Lung microvascular endothelial cell (primary cell): ENCODE measurements around the gene CDK9. TPM values are rescaled to one million over a fixed set of nuclear protein-coding genes. Genes with fewer than 3 reads are reported as not detected.

Source experiments
- DNase-seq, 2 donors: peaks; one replicate each; pipeline versions ENCODE4 v3.0.0 to v3.0.0-alpha.2; 2010; ENCODE audit warnings: low read depth in 2 of 2
- total RNA-seq: library from RNA; depleted of rRNA; stranded (reverse); fragments of >200 nt; gene quantifications from 2 replicates; pipeline ENCODE4 v1.2.1, GENCODE V29; 2014

The CDK9 gene
- total RNA-seq, 1 donor from 2014 or later, result 70.0 TPM

DNA sequence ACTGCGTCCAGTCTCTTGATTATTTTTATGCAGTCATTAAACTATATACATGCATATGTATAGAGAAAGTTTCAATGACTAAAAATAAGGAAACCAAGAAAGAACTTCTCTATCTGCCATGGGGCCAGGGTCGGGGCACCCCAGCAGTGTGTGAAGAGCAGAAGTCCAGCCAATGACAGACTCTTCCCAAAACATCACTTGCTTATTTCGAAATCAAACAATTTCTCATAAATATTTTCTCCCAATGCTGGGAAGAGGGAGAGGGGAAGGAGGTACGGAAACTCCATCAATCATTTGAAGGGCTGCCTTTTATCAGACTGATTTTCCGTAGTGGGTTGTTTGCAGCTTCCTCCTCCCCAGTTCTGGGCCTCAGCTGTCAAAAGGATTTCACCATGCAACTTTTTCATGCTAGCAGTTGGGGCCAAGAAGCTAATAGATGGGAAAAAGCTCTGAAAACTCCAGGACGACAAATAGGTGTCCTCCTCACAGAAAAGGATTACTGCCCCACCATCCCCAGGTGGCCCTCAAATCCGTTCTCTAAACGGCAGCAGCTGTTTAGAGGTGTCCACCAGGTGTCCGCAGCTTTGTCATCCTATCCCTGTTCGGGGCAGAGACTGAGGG, 16.2 kb downstream of the CDK9 start:
- DNase-seq, result peak in 1 of 2 donors; percentile 73

- peak; percentile 90 to 91 for DNase-seq
Measured at GRCh38 chr9:127802576-127803443, 17.0 kb downstream of the CDK9 start, which contains the start of gene FPGS. FPGS (plus strand) TSS chr9:127802882; CDS start chr9:127802925, 43 bp downstream.

GRCh38 chr9:127803507-127804352, 17.9 kb downstream of the CDK9 start:
- DNase-seq, result no peak

DNA sequence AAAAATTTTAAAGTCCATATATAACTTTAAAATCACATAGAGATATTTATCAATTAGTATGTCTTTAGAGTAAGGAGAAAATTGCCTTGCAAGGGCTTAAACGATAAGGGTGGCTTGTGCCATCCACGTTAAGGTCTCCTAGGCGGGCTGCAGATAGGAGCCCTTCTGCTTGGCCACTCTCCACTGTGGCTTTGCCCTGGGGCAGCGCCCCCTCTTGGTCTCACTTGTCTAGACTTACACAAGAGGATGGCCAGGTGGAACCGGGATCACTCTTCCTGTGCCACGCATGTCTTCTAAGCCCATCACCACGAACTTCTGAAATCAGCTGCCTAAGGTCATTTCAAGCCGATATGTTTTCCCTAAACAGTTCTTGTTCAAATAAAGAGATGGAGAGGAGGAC, 19.8 kb downstream of the CDK9 start:
- peak; percentile 68 to 75 for DNase-seq

DNA sequence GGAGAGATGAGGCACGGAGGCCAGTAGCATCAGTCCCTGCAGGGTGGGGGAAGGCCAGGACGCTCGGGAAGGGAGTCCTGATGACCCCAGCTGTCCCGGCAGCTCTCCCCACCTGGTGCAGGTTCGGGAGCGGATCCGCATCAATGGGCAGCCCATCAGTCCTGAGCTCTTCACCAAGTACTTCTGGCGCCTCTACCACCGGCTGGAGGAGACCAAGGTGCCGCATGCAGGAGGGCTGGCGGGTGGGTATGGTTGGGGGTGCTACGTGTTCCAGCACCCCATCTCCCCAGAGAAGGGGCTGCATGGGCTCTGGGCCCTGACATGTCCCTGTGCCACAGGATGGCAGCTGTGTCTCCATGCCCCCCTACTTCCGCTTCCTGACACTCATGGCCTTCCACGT, 21.0 kb downstream of the CDK9 start:
- DNase-seq, result no peak

DNA sequence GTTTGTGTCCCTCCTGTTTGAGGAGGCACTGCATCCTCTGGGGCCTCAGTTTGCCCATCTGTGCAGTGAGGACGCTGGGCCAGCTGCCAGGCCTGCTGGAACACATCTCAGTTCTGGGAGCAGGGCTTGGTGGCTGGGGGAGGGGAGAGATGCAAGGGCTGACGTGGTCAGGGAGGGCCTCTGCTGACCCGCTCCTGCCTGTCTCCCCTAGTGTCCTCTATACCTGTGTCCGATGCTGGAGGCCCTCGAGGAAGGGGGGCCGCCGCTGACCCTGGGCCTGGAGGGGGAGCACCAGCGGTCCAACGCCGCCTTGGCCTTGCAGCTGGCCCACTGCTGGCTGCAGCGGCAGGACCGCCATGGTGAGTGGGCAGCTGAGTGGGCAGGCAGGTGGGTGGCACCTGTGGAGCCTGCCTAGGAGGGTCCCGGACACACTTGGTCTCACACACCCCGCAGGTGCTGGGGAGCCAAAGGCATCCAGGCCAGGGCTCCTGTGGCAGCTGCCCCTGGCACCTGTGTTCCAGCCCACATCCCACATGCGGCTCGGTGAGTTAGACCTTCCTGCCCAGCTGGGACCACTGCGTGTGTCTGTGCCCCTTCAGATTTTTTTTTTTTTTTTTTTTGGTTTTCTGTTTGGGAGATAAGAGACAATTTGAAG, 22.6 kb downstream of the CDK9 start:
- no peak for DNase-seq

GRCh38 chr9:127809002-127809539, 23.2 kb downstream of the CDK9 start:
- no peak for DNase-seq

DNA sequence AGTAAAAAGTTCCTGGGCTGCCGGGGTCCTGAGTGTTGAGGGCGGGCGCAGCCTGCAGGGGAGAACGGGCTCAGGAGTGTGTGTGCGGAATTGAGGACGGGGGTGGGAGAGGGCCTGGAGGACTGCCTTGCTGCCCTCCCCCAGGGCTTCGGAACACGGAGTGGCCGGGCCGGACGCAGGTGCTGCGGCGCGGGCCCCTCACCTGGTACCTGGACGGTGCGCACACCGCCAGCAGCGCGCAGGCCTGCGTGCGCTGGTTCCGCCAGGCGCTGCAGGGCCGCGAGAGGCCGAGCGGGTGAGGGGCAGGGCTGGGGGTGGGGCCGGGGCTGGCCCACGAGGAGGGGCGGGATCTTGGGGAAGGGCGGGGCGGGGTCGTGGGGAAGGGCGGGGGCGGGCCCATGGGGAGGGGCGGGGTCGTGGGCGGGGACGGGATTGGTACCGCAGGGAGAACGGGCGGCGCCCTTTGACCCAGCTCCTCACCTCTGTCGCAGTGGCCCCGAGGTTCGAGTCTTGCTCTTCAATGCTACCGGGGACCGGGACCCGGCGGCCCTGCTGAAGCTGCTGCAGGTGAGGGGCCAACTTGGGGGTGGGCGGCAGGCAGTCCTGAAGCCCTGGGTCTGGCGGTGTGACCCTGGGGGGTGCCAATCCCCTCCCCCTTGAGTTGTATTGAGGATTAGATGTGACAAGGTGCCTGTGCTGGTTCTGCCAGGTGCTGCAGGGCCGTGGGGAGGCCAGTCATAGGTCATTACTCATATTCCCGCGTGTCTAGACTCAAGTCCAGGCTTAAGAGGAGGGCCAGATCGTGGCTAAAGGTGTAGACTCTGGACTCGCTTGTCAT, 23.9 kb downstream of the CDK9 start:
- DNase-seq, result no peak

- DNase-seq, result no peak
Measured at GRCh38 chr9:127810378-127811187, 24.7 kb downstream of the CDK9 start.

DNA sequence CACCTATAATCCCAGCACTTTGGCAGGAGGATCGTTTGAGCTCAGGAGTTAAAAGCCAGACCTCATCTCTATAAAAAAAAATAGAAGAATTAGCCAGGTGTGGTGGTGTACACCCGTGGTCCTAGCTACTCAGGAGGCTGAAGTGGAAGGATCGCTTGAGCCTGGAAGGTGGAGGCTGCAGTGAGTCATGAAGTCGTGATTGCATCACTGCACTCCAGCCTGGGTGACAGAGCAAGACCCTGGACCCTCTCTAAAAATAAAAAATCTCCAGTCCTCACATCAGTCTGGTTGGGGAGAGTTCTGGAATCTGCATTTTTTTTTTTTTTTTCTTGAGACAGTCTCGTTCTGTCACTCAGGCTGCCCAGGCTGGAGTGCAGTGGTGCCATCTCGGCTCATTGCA, 26.2 kb downstream of the CDK9 start:
- DNase-seq, result no peak

DNA sequence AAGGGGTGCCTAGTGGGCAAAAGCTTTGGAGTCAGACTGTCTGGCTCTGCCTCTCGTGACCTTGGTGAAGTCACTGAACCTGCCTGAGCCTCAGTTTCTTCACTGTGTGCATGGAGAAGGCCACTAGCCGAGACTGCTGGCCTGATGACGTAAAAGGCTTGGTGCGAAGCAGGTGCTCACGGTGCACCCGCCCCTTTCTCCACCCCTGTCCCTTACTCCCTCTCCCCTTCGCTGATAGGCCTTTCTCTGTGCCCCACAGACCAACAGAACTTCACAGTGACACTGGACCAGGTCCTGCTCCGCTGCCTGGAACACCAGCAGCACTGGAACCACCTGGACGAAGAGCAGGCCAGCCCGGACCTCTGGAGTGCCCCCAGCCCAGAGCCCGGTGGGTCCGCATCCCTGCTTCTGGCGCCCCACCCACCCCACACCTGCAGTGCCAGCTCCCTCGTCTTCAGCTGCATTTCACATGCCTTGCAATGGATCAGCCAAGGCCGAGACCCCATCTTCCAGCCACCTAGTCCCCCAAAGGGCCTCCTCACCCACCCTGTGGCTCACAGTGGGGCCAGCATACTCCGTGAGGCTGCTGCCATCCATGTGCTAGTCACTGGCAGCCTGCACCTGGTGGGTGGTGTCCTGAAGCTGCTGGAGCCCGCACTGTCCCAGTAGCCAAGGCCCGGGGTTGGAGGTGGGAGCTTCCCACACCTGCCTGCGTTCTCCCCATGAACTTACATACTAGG, 27.3 kb downstream of the CDK9 start:
- DNase-seq, result no peak

DNA sequence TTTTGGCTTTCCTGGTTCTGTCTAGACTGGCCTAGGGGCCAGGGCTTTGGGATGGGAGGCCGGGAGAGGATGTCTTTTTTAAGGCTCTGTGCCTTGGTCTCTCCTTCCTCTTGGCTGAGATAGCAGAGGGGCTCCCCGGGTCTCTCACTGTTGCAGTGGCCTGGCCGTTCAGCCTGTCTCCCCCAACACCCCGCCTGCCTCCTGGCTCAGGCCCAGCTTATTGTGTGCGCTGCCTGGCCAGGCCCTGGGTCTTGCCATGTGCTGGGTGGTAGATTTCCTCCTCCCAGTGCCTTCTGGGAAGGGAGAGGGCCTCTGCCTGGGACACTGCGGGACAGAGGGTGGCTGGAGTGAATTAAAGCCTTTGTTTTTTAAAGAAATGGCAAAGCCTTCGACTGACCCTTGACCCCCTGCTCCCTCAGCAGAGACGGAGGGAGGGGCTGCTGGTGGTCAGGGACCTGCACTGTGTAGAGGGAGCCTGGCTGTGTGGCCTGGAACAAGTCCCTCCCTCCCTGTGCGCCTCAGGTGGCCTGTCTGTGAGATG, 27.9 kb downstream of the CDK9 start:
- peak; percentile 67 to 74 for DNase-seq

DNA sequence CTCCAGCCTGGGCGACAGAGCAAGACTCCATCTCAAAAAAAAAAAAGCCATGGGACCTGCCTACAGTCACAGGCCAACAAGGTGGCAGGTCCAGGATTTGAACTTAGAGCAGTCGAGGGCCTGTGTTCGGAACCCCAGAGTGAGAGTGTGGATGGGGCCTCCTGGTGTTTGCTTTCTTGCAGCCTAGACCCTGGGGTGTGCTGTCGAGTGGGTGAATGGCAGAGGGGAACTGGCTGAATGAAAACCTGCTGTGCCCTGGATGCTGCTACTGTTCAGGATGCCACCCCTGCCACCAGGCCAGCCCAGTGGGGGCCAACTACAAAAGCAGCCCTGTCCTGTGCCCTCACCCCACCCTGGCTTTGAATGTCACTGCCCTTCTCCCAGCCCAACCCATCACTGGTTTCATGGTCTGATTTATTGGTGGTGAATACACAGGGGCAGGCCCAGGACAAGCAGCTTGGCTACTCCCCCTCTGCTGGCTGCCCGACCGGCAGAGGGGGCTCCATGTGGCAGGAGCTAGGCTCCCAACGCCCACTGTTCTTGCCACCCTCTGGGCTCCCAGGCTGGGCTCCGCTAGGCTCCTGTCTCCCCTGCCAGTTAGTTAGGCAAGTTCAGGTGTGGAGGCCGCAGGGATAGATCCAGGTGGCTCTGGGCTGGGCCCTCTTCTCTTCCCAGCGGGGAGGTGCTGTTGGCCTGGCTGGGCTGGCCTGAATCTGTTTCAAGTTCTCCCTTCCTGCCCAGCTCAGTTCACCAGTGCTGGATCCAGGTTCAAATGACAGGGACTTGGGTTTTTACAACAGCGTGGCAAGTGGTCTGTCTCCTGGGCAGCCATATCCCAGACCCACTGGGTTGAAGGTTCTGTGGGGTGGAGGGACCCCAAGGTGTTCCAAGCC, 29.0 kb downstream of the CDK9 start:
- DNase-seq, result no peak

GRCh38 chr9:127815512-127816361, 29.9 kb downstream of the CDK9 start:
- no peak for DNase-seq

- DNase-seq, result no peak
Measured at GRCh38 chr9:127816362-127816725, 30.5 kb downstream of the CDK9 start.

DNA sequence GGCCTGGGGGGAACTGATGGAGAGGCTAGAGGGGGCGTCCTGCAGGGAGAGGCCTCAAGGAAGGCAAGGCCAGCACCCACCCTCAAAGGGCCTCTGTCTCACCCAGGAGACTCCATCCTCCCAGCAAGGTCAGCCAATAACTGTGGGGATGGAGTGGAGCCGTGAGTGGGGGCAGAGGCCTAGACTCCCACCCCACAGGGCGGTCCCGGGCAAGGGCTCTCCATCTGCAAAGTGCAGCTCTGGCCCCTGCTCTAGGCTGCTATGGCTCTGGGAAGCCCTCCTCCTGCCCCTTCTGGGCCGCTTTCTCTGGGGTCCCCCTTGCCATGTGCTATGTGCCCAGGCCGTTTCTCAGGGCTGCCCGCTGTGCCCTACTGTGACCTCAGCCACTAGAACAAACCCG, 30.9 kb downstream of the CDK9 start:
- DNase-seq, result no peak
